GM13976 (cell line): ENCODE measurements around the gene HSD17B13.

Experiments used
- DNase-seq: peaks from one replicate; pipeline ENCODE4 v3.0.0; 2012; ENCODE audit warnings: low spot score
- CTCF ChIP-seq: IDR thresholded peaks from 2 replicates; pipeline ENCODE4 v1.5.1; 2012; ENCODE audit warnings: borderline replicate concordance, mild to moderate bottlenecking; ENCODE audit not compliant: insufficient read depth; ENCODE audit errors: extremely low read depth, missing control alignments, control extremely low read depth
- in situ Hi-C: fragments of 300-500 bp; cut with MboI; formaldehyde crosslinking; loops from one replicate; pipeline ENCODE4 v1.12.0; 2022; ENCODE audit warnings: low sequenced_read_pairs, mixed read lengths, inconsistent platforms; ENCODE audit not compliant: unreplicated experiment

Gene HSD17B13

GRCh38 chr4:87339440-87339839 is 16.8 kb upstream of the HSD17B13 start:
- no peak for DNase-seq
- TF ChIP-seq CTCF: no peak
- in situ Hi-C loops: loop anchor here (25.0 kb wide), 1 partner anchor 348 kb away; no protein-coding TSS in a partner anchor

GRCh38 chr4:87337361-87337760 is 14.7 kb upstream of the HSD17B13 start:
- TF ChIP-seq CTCF: no peak
- no peak for DNase-seq
- in situ Hi-C loops: loop anchor here (25.0 kb wide), 1 partner anchor 350 kb away; no protein-coding TSS in a partner anchor

DNA sequence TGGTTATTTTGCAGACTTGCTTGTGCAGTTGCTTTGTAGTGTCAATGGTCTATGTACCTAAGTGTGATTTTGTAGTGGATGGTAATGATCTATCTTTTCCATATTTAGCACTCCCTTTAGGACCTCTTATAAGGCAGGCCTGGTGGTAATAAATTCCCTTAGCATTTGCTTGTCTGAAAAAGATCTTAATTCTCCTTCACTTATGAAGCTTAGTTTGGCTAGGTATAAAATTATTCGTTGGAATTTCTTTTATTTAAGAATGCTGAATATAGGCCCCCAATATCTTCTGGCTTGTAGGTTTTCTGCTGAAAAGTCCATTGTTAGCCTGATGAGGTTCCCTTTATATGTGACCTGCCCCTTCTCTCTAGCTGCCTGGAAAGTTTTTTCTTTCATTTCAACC is 10.6 kb upstream of the HSD17B13 start:
- no peak for DNase-seq
- TF ChIP-seq CTCF: no peak
- in situ Hi-C loops: loop anchor here (25.0 kb wide), 1 partner anchor 354 kb away; no protein-coding TSS in a partner anchor

DNA sequence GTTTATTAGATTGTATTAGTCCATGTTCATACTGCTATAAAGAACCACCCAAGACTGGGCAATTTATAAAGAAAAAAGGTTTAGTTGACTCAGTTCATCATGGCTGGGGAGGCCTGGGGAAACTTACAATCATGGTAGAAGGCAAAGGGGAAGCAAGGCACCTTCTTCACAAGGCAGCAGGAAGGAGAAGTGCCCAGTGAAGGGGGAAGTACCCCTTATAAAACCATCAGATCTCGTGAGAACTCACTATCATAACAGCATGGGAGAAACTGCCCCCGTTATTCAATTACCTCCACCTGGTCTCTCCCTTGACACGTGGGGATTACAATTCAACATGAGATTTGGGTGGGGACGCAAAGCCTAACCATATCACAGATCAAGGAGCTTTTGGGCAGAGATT is 8.1 kb upstream of the HSD17B13 start:
- in situ Hi-C loops: loop anchor here (25.0 kb wide), 1 partner anchor 357 kb away; no protein-coding TSS in a partner anchor
- TF ChIP-seq CTCF: no peak
- DNase-seq: no peak

DNA sequence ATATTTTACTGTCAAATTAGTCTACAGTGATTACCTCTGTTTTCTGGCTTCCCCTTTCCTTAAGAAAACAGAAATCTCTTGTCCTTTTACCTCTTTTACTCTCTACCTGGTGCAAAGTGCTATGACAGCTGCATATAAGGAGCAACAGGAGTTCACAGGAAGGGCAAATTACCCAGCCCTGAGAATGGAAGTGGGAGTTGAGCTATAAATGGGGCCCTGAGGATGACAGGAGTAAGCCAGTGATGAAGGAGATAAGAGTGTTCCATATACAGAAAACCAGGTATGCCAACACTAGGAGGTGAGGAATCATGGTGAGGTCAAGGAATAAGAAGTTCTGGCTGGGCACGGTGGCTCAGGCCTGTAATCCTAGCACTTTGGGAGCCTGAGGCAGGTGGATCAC is 4.5 kb upstream of the HSD17B13 start:
- no peak for TF ChIP-seq CTCF
- no peak for DNase-seq
- in situ Hi-C loops: loop anchor here (25.0 kb wide), 1 partner anchor 360 kb away; no protein-coding TSS in a partner anchor

GRCh38 chr4:87326460-87326859 is 3.8 kb upstream of the HSD17B13 start:
- no peak for DNase-seq

More at GRCh38 chr4:87326460-87326859, 3.8 kb upstream of the HSD17B13 start:
- in situ Hi-C loops: loop anchor here (25.0 kb wide), 1 partner anchor 361 kb away; no protein-coding TSS in a partner anchor
- no peak for TF ChIP-seq CTCF
